Embryonic facial prominence (tissue), 1 donor: ENCODE results near the gene CXCL14.
"Not testable (repeated sequence)": the region's sequence is repeated elsewhere in the genome, so short reads cannot be mapped to it uniquely, and the experiment has no call there.

Experiments used
- DNase-seq: peaks from one replicate; pipeline ENCODE4 v3.0.0-alpha.2; 2016; ENCODE audit errors: extremely low spot score

Gene CXCL14

DNA sequence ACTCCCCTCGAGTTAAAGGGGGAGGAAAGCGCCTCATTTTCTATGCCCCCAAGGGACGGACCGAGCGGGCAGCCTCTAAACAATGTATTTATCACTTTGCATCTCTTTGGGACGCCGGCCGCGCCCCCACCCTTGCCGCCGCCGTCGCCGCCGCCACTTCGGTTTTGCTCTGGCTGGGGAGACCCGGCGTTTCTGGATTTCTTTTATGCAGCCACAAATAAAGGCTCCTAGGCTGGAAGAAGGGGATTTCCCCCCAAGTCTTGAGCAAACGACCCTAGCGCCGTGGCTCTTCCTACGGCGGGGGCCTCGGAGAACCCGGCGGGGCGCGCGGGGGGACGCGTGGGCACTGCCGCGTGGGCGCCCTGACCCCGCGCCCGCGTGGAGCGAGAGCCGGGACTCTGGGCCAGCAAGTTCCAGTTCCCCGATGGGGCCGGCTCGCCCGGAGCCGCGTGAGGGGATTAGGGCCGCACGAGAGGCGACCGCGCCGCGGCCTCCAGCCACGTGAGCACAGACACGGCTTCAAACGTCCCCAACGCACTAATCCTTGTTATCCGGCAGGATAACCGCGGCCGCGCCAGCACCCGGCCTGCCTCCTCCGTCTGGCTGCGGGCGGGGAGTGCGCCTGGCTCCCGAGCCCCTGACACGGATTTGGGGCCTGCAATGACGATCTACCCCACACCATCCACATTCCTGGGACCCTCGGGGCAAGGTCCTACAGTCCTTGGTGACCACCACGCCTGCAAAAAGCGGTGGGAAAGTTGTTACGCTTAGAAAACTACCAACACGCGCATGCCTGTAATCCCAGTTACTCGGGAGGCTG, 35.1 kb downstream of the CXCL14 start:
- DNase-seq = no peak

DNA sequence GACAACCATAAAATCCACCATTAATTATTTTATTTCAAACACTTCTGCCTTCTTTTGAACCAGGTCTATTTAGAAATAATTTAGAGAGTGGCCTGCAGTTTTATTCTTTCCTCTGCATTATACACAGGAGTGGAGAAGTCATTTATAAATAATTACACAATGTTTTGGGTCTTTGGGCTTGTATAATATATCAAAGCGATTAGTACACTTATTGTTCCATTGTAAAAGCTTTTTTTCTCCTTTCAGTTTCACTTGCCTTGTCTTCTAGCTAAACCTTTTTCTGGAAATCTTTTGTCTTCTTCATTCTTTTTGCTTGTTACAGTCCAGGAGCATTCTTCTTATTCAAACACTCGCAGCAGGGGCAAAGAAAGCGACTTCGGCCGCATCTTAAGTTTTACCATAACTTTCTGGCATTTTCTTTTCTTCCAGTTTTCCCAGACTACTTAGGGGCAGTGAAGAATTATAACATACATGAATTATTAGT, 35.7 kb downstream of the CXCL14 start:
- DNase-seq = no peak

DNA sequence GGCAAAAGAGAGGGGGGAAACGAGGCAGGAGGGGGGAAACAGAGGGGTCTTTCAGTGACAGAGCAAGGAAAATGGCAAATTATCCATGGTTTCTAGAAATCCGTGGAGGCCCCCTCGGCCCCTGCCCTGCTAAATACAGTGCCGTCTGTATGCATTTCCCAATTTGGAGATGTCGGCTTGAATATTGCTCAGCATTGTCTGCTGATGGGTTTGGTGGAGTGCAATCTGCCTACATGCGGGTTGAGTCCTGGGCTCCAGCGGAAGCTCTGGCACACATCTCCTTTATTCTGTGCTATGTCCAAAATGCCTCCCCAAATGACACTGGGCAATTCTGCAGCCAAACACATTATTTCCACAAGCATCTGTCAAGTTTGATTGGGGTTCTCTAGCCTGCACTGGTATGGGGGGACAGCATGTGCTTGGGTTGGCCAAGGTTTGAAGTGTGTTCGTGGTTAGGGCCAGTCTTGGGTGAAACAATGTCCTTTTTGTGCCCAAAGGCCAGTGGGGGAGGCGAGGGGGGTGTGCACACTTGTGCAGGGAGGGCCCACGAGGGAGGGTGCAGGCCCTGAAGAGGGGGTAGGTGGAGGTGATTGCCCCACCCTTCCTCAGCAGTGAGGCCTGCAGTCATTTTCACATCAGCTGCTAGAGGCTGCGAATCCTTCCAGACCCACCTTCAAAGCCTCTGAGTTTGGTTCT, 36.8 kb downstream of the CXCL14 start:
- no peak for DNase-seq

DNA sequence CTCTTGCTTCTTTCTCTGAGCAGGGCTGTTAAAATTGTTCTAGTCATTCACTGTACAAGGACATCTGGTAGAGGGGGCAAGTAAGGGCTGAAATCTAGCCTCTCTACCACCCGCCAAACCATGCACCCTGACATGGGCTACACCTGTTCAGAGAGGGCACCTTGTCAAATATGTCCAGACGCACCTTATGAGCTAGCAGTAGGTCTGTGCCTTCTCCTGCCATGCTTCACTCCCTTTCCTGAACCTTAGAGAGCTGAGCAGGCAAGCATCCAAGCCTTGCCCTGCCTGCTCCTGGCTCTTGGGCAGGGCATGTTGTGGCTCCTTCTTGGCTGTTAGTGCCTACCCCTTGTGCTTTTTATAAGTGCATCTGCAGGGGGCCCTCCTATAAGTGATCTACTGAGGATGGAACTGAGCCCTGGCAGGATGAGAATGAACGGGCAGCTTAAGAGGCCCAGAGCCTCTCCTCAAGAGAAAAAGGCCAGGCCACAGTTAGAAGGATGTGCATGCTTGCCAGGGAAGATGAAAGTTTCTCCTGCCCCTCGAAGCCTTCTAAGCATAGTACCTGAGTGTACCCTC, 39.3 kb downstream of the CXCL14 start:
- no peak for DNase-seq

DNA sequence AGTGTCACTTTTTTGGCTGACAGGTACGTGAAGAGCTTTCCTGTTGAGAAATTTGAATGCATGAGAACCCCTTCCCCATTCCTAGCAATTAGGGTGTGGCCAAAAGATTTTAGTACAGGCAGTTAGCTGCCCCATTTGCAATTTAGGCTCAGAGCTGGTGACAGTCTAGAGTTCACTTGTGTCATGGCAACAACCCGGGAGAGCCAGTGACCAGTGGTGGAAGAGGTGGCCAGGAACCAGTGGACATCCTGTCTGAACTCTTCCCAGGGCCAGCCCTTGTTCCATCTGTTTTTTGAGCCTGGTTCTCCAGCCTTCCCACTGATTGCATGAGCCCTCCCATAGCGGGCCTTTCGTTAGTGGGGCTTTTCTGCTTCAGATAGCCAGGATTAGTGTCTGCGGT, 40.5 kb downstream of the CXCL14 start:
- DNase-seq = no peak

DNA sequence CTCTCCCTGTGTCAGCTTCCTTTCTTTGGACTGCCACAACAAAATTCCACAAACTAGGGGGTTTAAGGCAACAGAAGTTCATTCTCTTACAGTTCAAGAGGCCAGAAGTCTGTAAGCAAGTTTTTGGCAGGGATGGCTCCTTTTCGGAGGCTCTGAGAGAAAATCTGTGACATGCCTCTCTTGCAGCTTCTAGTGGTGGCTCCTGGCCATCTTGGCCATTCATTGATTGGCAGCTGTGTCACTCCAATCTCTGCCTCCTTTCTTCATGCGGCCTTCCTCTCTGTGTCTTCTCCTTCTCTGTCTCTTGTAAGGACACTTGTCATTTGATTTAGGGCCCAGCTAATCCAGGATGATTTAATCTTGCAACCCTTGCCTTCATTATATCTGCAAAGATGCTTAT, 41.0 kb downstream of the CXCL14 start:
- DNase-seq = no peak

DNA sequence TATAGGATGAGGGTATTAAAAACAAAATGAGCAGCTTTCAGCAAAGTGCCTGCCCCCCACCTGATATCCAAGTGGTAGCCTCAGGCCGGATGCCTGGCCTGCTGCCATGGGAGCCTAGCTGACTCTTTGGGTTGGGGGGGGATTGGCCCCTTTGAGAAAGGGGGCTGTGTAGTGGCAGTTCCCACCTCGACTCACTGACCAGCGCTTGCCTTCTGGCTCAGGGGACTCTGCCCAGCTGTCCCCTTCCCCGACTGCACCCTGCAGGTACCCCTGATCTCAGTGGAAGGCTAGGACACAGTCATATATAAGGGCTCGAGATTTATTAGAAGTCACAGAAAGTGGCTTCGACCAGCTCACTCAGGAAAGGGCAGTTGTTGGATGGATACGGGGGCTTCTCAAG, 41.5 kb downstream of the CXCL14 start:
- no peak for DNase-seq

DNA sequence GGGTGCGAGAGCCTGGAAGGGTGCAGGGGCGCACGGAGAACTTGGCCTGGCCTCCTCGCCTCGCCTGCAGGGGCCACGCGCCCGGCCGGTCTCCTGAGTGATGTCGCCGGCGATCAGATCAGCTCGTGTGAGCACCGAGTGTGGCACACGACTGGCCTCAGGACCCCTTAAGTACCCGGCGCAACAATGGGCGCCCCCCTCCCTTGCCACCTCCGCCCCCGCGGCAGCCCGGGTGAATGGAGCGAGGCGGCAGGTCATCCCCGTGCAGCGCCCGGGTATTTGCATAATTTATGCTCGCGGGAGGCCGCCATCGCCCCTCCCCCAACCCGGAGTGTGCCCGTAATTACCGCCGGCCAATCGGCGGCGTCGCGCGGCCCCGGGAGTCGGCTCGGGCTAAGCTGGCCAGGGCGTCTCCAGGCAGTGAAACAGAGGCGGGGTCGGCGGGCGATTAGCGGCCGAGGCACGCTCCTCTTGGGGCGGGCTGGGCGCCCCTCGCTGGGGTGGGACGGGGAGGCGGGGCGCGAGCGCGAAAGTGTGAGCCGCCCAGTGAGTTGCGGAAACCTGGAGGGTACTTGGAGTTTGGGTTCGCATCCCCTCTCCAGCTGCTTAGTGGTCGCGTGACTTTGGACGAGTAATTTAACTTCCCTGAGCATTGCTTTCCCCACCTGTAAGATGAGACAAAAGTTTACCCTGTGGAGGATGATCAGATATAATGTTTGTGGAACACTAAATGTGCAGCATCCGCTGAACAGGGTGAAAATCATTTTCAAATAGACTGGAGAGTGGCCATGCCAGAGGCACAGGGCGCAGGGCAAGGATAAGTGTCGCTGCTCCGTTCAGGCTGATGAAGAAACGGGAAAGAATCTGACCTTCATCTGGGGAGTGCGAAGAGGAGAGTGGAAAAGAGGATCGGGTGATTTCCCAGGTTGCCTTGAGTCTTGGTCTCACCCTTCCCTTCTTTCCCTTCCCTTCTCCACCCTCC, 42.7 kb downstream of the CXCL14 start, which contains the start of gene NEUROG1:
NEUROG1 (minus strand) TSS at position 145 of the 982 bp plus-strand sequence. CDS start 274 bp downstream, outside the sequence.
- DNase-seq = no peak

DNA sequence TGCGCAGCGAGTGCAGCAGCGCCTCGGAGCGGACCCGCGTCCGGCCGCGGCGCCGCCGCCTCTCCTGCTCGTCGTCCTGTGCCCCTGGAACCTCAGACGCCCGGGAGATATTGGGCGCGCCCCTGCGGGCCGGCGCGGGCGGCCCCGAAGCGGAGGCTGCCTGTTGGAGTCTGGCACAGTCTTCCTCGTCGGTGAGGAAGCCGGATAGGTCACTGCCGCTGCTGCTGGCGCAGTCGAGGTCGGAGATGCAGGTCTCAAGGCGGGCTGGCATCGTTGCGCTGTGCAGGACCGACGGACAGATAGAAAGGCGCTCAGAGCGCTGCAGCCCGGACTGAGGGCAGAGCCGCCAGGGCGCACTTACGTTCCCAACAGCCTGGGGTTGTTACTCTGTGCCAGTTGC, 43.4 kb downstream of the CXCL14 start:
- no peak for DNase-seq

DNA sequence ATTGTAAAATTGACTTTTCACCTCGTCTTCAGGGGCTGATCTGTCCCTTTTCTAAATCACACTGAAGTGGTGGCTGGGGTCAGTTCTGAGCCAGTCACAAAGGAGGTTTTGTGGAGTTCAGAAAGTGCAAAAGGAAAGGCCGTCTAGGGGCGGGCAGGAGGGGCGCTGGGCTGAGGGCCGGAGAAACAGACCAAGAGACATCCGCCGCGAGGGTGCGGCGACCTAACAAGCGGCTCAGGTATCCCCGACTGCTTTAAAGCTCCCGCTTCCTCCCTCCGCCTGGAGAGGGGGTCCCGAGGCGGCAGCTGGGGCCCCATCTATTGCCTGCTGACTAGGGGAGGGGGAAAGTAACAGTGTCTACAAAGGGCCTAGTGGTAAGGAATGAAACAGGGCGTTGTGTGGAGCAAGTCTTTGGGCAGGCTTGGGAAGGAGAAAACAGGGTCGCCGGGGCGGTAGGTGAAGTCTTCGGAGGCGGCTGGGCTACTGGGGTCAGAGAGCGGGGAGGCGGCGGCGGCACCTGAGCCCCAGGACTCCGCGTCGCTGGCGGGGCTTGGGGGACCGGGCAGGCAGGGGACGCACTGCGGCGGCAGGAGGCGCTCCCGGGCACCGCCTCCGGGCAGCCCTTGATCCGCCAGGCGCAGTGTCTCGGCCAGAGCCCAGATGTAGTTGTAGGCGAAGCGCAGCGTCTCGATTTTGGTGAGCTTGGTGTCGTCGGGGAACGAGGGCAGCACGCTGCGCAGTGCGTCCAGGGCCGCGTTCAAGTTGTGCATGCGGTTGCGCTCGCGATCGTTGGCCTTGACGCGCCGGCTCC, 44.0 kb downstream of the CXCL14 start:
- no peak for DNase-seq

DNA sequence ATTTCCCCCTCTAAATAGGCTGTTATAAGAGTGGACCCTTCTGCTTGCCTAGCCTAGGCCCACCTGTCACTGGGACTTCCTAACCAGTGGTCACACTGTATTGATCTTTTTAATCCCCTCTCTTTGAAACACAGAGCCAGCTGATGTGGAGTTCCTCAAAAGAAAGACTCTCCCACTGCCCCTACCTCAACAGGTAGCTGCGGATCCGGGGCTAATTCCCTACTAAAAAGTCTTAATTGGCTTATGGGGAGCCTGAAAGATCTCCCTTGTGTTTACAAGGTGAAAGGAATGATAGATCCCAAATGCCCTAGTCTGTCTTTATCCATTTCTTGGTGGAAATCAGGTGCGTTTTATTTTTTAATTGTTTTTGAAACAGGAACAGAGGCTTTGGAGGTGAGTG, 45.0 kb downstream of the CXCL14 start:
- no peak for DNase-seq

DNA sequence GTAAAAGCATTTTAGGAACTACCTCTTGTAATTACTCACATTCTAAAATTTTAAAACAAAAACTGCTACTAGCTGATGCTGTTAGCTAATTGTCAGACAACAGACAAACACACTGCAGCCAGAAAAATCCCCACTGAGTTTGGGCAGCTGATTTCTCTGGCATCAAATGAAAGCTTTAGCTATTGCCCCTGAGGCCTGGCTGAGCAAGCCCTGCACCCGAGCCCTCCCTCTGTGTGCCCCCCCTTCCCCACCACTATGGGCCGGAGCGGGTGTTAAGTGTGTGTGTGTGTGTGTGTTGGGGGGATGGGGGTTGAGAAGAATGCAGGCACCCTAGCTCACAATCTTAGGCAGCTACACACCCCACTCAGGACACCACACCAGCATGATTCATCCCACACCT, 45.5 kb downstream of the CXCL14 start:
- no peak for DNase-seq

DNA sequence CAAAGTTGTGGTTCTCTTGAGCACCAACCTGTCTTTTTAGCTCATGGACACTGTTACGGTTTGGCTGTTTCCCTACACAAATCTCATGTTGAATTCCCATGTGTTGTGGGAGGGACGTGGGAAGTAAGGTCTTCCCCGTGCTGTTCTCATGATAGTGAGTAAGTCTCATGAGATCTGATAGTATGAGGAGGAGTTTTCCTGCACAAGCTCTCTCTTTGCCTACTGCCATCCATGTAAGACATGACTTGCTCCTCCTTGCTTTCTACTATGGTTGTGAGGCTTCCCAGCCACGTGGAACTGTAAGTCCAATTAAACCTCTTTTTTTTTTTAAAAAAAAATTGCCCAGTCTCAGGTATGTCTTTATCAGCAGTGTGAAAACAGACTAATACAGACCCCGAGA, 49.2 kb downstream of the CXCL14 start:
- not testable (repeated sequence) for DNase-seq

DNA sequence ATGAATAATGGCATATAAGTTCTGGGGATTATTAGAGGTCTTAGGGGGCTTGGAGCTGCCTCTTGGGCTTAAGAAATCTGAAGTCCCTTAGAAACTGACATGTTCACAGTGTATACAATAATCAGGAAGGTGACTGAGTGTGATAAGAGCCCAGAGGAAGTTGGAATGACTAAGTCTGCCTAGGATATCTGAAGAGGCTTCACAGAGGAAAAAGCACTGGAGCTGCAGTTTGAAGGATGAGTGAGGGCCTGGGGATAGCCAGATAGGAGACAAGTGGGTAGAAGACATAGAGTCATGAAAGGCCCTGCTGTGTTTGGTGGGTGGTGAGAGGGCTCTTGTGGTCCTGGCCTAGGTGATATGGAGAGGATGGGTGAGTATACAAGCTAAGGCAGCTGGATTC, 51.9 kb downstream of the CXCL14 start:
- no peak for DNase-seq

DNA sequence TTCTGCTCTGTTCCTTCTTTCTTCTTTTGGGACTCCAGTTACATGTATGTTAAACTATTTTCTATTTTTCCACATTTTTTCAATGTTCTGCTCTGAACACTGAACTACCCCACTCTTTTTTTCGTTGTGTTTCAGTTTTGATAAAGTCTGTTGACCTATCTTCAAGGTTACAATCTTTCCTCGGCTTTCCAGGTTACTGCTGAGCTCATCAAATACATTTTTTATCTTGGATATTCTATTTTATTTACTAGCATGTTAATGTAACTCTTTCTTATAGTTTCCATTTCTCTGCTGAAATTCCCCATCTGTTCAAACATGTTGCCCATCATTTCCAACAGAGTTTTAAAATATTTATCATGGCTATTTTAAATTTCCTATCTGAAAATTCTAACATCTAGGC, 56.8 kb downstream of the CXCL14 start:
- DNase-seq = no peak
